HL-60 (cell line): ENCODE results near the gene SNX9.

Source experiments
- CTCF ChIP-seq: IDR thresholded peaks from one replicate; pipeline ENCODE4 v1.5.1; 2011; ENCODE audit warnings: low read length, control low read depth, inconsistent platforms; ENCODE audit not compliant: insufficient read depth
- POLR2AphosphoS5 ChIP-seq: IDR thresholded peaks from 2 replicates; pipeline ENCODE4 v1.6.1; 2012; ENCODE audit warnings: low read depth
- REST ChIP-seq: IDR thresholded peaks from 2 replicates; pipeline ENCODE4 v1.6.1; 2012; ENCODE audit warnings: low read depth; ENCODE audit not compliant: insufficient replicate concordance
- SPI1 ChIP-seq: IDR thresholded peaks from 2 replicates; pipeline ENCODE4 v1.6.1; 2012; ENCODE audit warnings: low read depth, mild to moderate bottlenecking, borderline replicate concordance

GRCh38 chr6:157937916-157938315, 114.9 kb downstream of the SNX9 start:
- TF ChIP-seq POLR2AphosphoS5 (no peak), CTCF (no peak), REST (no peak), SPI1 (no peak)
